Measurements from ENCODE around the gene VWF. TPM values are rescaled to one million over a fixed set of nuclear protein-coding genes. Genes with fewer than 3 reads are reported as not detected.
A peak's percentile ranks its signal among the peaks of the same experiment; 100 is the strongest.

VWF gene
- total RNA-seq, 1 donor from 2014 or later, result 468 TPM

DNA sequence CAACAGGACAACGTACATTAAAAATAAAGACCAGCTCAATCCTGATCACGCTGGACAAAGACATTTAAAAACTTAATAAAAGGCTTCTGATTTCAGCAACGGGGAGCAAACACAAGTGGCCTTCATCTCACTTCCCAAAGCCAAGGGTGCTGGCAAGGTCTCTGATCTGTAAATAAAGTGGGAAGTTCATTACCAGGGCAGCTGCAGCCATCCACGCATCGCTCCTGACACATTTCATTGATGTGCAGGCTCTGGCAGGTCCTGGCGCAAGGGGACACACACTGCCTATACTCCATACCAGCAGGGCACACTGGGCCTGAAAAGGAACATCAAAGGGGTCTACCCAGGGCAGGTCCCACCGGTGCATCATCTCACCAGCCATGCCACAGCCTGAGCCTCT lies 51.0 kb downstream of the VWF start:
- H3K4me3 ChIP-seq, result no peak overlapping the region
- DNase-seq, result no peak
- H3K27ac ChIP-seq, result peak overlapping the region; percentile 58
- H3K9me3 ChIP-seq, result no peaks in the 10 kb centered on the region
- H3K27me3 ChIP-seq (ENCODE audit: low read depth), result peaks cover 7% of the 10 kb centered on the region
- H3K36me3 ChIP-seq, result peaks cover 15% of the 10 kb centered on the region
- TF ChIP-seq, protein P1, sequence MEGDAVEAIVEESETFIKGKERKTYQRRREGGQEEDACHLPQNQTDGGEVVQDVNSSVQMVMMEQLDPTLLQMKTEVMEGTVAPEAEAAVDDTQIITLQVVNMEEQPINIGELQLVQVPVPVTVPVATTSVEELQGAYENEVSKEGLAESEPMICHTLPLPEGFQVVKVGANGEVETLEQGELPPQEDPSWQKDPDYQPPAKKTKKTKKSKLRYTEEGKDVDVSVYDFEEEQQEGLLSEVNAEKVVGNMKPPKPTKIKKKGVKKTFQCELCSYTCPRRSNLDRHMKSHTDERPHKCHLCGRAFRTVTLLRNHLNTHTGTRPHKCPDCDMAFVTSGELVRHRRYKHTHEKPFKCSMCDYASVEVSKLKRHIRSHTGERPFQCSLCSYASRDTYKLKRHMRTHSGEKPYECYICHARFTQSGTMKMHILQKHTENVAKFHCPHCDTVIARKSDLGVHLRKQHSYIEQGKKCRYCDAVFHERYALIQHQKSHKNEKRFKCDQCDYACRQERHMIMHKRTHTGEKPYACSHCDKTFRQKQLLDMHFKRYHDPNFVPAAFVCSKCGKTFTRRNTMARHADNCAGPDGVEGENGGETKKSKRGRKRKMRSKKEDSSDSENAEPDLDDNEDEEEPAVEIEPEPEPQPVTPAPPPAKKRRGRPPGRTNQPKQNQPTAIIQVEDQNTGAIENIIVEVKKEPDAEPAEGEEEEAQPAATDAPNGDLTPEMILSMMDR (IDR thresholded peaks at IDR 0.05), result no peak
- ATAC-seq, result peak in 1 of 2 donors; percentile 1
- H3K4me1 ChIP-seq, result peaks cover 67% of the 10 kb centered on the region
- intact Hi-C loops (cut with DNase I), result no loop called here

DNA sequence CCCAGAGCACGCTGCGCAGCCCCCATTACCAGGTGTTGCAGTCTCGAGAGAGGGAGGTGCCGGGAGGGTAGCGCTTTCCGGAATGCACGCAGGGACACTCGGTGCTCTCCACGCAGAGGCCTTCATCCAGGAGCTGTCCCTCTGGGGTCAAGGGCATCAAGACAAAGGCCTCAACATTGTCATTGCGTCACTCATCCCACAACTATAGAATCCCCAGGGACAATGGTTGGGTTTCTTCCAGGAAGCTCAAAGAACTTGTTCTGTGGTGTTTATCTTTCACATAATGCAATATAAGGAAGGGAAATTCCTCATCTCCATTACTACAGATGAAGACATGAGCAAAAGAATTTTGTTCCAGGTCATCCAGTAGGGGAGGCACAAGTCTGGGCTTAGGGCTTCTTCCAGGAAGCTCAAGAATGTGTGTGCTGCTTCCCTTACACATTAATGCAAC lies 52.1 kb downstream of the VWF start:
- H3K36me3 ChIP-seq, result peaks cover 15% of the 10 kb centered on the region
- peak in 1 of 2 donors; percentile 6 for ATAC-seq
- peaks cover 66% of the 10 kb centered on the region for H3K4me1 ChIP-seq
- no peak for DNase-seq
- peaks cover 7% of the 10 kb centered on the region for H3K27me3 ChIP-seq (ENCODE audit: low read depth)
- intact Hi-C loops (cut with DNase I), result no loop called here
- peak overlapping the region; percentile 64 for H3K27ac ChIP-seq
- no peaks in the 10 kb centered on the region for H3K9me3 ChIP-seq
- no peak overlapping the region for H3K4me3 ChIP-seq
- TF ChIP-seq, protein P1 (IDR thresholded peaks at IDR 0.05), result peak; percentile 17

DNA sequence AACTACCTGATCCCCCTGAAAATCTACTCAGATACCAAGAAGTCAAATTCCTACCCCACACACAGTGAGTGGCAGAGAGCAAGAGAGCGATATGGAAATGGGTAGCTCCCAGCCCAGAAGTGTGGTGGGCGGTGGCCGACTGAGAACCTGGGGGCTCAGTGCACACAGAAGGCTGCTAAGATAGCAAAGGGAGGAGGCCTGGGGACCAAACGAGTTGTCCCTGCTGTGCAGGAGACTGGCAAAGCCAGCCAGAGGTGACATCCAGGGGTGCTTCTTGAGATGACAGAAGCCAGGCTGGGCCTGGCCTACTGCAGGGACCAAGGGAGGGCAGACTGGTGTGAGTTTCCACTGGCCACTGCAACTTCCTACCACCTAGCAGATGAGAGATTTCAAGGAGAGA lies 52.9 kb downstream of the VWF start:
- H3K27ac ChIP-seq, result peak overlapping the region; percentile 64

DNA sequence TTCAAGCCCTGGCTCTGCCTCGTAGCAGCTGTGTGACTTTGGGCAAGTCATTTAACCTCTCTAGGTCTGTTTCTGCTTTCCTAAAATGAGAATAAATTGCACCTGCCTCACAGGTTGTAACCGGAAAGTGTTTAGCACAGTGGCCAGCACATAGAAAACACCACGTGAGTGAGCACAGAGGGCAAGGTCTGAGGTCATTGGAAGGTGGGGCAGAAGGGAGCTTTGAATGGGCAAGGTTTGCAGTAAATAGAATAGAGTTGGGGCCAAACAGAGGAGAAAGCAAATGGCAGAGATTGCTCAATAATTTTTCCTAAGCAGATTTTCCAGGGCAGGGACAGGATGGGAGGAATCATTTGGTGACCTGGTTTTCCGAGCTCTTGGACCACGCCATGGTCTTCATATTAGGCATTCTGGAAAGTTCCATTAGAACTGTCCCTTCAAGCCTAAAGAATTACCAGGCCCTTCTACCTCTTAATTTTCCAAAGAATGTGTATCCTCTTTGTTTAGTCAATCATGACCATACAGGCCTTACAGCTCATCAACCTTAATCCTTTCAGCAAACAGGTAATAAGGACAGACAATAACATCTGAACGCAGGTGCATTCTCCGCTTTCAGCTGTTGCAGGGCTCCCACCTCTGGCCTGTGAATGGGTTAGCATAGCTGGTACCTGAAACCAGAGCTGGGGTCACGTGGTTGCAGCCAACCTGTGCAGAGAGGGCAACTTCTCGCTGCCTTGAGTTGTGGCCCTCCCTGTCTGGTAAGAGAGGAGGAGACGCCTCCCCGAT lies 53.8 kb downstream of the VWF start:
- Histone ChIP-seq H3K4me3 (no peak overlapping the region), H3K27ac (peak overlapping the region; percentile 64), H3K9me3 (no peaks in the 10 kb centered on the region), H3K27me3 (ENCODE audit: low read depth) (peaks cover 7% of the 10 kb centered on the region), H3K4me1 (peaks cover 69% of the 10 kb centered on the region), H3K36me3 (peaks cover 15% of the 10 kb centered on the region)
- DNase-seq, result no peak
- intact Hi-C loops (cut with DNase I), result no loop called here
- TF ChIP-seq, protein P1 (IDR thresholded peaks at IDR 0.05), result no peak
- no peak for ATAC-seq

More for the DNA sequence above, 52.9 kb downstream of the VWF start:
- Histone ChIP-seq H3K9me3 (no peaks in the 10 kb centered on the region), H3K36me3 (peaks cover 15% of the 10 kb centered on the region), H3K27me3 (ENCODE audit: low read depth) (peaks cover 7% of the 10 kb centered on the region), H3K4me1 (peaks cover 66% of the 10 kb centered on the region), H3K4me3 (no peak overlapping the region)
- TF ChIP-seq, protein P1 (IDR thresholded peaks at IDR 0.05), result no peak
- ATAC-seq (no peak), DNase-seq (no peak)
- intact Hi-C loops (cut with DNase I), result no loop called here

DNA sequence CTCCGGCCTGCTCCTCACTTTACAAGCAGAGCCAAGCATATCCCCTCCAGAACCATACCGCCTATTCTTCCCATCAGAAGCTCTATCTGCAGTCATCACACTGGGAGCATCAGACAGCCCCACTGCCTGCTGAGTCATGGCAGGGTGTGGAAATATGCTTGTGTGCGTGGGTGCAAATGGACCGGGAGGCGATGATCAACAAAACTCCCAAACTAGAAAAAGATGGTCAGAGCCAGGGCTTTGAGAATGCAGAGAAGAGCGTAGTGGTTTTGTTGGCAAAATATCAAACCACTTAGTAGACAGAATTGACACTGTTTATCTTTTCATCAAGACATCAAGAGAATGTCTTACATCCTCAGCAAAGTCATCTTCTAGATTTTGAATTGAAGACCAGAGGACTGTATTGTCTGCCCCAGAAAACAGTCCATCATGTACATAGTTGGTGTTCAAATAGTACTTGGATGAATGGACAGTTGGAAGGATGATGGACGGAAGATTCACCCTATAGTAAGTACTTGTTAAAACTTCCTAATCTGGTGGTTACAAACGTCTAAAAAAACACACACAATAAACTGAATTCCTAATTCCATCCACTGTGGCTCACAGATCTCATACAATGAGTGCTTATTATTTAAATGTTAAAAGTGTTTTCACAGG lies 54.9 kb downstream of the VWF start:
- peaks cover 67% of the 10 kb centered on the region for H3K4me1 ChIP-seq
- H3K27me3 ChIP-seq (ENCODE audit: low read depth), result no peaks in the 10 kb centered on the region
- peak; percentile 22 to 35 for ATAC-seq
- H3K4me3 ChIP-seq, result no peak overlapping the region
- no peaks in the 10 kb centered on the region for H3K9me3 ChIP-seq
- TF ChIP-seq, protein P1 (IDR thresholded peaks at IDR 0.05), result no peak
- no peak overlapping the region for H3K27ac ChIP-seq
- peaks cover 21% of the 10 kb centered on the region for H3K36me3 ChIP-seq
- intact Hi-C loops (cut with DNase I), result loop anchor here (10.0 kb wide), 1 partner anchor 215 kb away; no protein-coding TSS in a partner anchor
- DNase-seq, result no peak

All from lower lobe of right lung (tissue), 2 donors.